ENCODE measurements around the gene ZNRD2.
A peak's percentile ranks its signal among the peaks of the same experiment; 100 is the strongest.

ZNRD2 gene

GRCh38 chr11:65569973-65570918 lies at the start of gene ZNRD2:
Gene ZNRD2 (plus strand): TSS chr11:65570477. CDS start chr11:65570492, 15 bp downstream.
- TF ChIP-seq, protein P1, sequence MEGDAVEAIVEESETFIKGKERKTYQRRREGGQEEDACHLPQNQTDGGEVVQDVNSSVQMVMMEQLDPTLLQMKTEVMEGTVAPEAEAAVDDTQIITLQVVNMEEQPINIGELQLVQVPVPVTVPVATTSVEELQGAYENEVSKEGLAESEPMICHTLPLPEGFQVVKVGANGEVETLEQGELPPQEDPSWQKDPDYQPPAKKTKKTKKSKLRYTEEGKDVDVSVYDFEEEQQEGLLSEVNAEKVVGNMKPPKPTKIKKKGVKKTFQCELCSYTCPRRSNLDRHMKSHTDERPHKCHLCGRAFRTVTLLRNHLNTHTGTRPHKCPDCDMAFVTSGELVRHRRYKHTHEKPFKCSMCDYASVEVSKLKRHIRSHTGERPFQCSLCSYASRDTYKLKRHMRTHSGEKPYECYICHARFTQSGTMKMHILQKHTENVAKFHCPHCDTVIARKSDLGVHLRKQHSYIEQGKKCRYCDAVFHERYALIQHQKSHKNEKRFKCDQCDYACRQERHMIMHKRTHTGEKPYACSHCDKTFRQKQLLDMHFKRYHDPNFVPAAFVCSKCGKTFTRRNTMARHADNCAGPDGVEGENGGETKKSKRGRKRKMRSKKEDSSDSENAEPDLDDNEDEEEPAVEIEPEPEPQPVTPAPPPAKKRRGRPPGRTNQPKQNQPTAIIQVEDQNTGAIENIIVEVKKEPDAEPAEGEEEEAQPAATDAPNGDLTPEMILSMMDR (IDR thresholded peaks at IDR 0.05), result peak; percentile 55; the same call in 1 of the 2 replicates

- TF ChIP-seq, protein P1 (IDR thresholded peaks at IDR 0.05), result no peak
These were observed 46.1 kb upstream of the ZNRD2 start for GRCh38 chr11:65524014-65524740.

- TF ChIP-seq, protein P1 (IDR thresholded peaks at IDR 0.05), result no peak
These were observed 45.3 kb upstream of the ZNRD2 start, which contains the start of gene SCYL1 for GRCh38 chr11:65524741-65525545. Gene SCYL1 (plus strand): TSS chr11:65525083. CDS start chr11:65525154, 71 bp downstream.

GRCh38 chr11:65525546-65526480 lies 44.5 kb upstream of the ZNRD2 start:
- TF ChIP-seq, protein P1 (IDR thresholded peaks at IDR 0.05), result no peak

GRCh38 chr11:65526744-65527143 lies 43.5 kb upstream of the ZNRD2 start:
- TF ChIP-seq, protein P1 (IDR thresholded peaks at IDR 0.05), result no peak

DNA sequence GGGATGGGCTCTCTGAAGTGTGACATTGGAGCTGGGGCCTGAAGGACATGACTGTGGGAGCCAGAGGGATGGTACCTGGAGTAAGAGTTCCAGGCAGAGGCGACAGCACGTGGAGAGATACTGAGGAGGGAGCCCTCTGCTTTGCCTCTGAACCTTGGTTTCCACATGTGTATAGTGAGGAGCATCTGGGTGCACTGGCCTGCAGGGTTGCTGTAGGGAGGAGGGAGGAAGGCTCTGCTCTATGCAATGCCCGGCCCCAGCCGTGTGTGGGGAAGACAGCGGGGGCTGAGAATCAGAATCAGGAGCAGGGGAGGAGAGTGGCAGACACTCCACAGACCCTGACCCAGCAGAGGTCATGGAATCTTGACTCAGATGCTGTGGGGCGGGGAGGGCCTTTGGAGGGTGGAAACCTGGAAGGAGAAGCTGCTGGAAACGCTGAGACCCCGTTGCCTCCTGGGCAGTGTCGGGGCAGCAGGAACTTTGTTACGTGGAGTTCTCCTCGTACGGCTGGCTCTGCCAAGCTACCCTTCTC lies 41.4 kb upstream of the ZNRD2 start:
- TF ChIP-seq, protein P1 (IDR thresholded peaks at IDR 0.05), result no peak
